A549 (cell line): ENCODE measurements around the gene CARD11. TPM values are rescaled to one million over a fixed set of nuclear protein-coding genes. Genes with fewer than 3 reads are reported as not detected.

Source experiments
- ATAC-seq, 2 experiments: fragments of 200-7000 bp in 1 of 2; fragments of >200 bp in 1 of 2; cut with Nextera tagmentation in 1 of 2; cut with Tn5 transposase in 1 of 2; 3 replicates each; pipeline versions ENCODE4 v1.8.0 to v1.9.1; 2018 to 2020; ENCODE audit warnings: mild to moderate bottlenecking in 1 of 2, moderate library complexity in 1 of 2
- CTCF ChIA-PET: fragments of 300-600 bp; sonication (Branson Sonifier 250); formaldehyde crosslinking; extraction: SDS; loops from one replicate; lab custom pipeline; 2021; ENCODE audit warnings: antibody characterized with exemption, inconsistent platforms; lab: Yijun Ruan, JAX
- POLR2A ChIA-PET: fragments of 350-600 bp; formaldehyde crosslinking; extraction: SDS; loops from one replicate; lab custom pipeline; 2021; ENCODE audit warnings: antibody characterized with exemption, inconsistent platforms; lab: Yijun Ruan, JAX
- DNase-seq, 2 experiments: peaks; one replicate each; pipeline versions ENCODE4 v3.0.0 to v3.0.0-alpha.2; 2011 to 2016; ENCODE audit warnings: low read depth in 1 of 2, low spot score in 1 of 2
- FAIRE-seq: peaks from 2 replicates; lab custom pipeline; 2011; peaks lifted over from hg19 to GRCh38; lab: Jason Lieb, UNC
- H3K27ac ChIP-seq, 2 experiments: fragments of >200 bp; sonication (Bioruptor Twin); formaldehyde crosslinking; 3 replicates each; pipeline ENCODE4 v1.5.1; 2016 to 2017
- H3K4me1 ChIP-seq: fragments of >200 bp; sonication (Bioruptor Twin); formaldehyde crosslinking; 3 replicates; pipeline ENCODE4 v1.6.1; 2016
- H3K4me2 ChIP-seq: fragments of >200 bp; sonication (Bioruptor Twin); formaldehyde crosslinking; 3 replicates; pipeline ENCODE4 v1.6.1; 2016
- H3K4me3 ChIP-seq: fragments of >200 bp; sonication (Bioruptor Twin); formaldehyde crosslinking; 3 replicates; pipeline ENCODE4 v1.5.1; 2016
- H3K9me3 ChIP-seq: fragments of >200 bp; sonication (Bioruptor Twin); formaldehyde crosslinking; 3 replicates; pipeline ENCODE4 v1.6.1; 2016
- BCL3 ChIP-seq: fragments of >200 bp; sonication (Bioruptor Twin); formaldehyde crosslinking; IDR thresholded peaks from 3 replicates; pipeline ENCODE4 v1.6.1; 2016
- BHLHE40 ChIP-seq: IDR thresholded peaks from 2 replicates; pipeline ENCODE4 v1.6.1; 2012; ENCODE audit warnings: low read depth, low read length, inconsistent platforms
- CBX2 ChIP-seq: fragments of 200-600 bp; sonication (generic); IDR thresholded peaks from 2 replicates; pipeline ENCODE4 v1.6.1; 2016; ENCODE audit warnings: low read depth, mild to moderate bottlenecking, borderline replicate concordance
- CEBPB ChIP-seq, 2 experiments: fragments of >200 bp in 1 of 2; sonication (Bioruptor Twin) in 1 of 2; formaldehyde crosslinking in 1 of 2; IDR thresholded peaks; 2 replicates each; pipeline ENCODE4 v1.6.1; 2012 to 2016
- EHMT2 ChIP-seq: fragments of 200-600 bp; sonication (generic); IDR thresholded peaks from 2 replicates; pipeline ENCODE4 v1.6.1; 2016; ENCODE audit warnings: antibody characterized with exemption, low read depth, mild to moderate bottlenecking, moderate library complexity
- FOXS1 ChIP-seq: fragments of 250-450 bp; sonication (Bioruptor Pico); IDR thresholded peaks from 2 replicates; pipeline ENCODE4 v1.5.0; 2020; ENCODE audit warnings: mild to moderate bottlenecking, moderate library complexity
- GATA3 ChIP-seq: IDR thresholded peaks from 2 replicates; pipeline ENCODE4 v1.6.1; 2012; ENCODE audit warnings: borderline replicate concordance
- HES2 ChIP-seq: fragments of >200 bp; sonication (Bioruptor Twin); formaldehyde crosslinking; IDR thresholded peaks from 2 replicates; pipeline ENCODE4 v1.6.1; 2016
- HEYL ChIP-seq: fragments of 250-450 bp; sonication (Bioruptor Pico); IDR thresholded peaks from 2 replicates; pipeline ENCODE4 v1.8.0; 2021; ENCODE audit warnings: mild to moderate bottlenecking, moderate library complexity
- HOXB5 ChIP-seq: fragments of 250-450 bp; sonication (Bioruptor Pico); IDR thresholded peaks from 2 replicates; pipeline ENCODE4 v1.5.0; 2020; ENCODE audit warnings: mild to moderate bottlenecking, moderate library complexity
- KDM1A ChIP-seq: fragments of 200-600 bp; sonication (generic); IDR thresholded peaks from 2 replicates; pipeline ENCODE4 v1.6.1; 2016; ENCODE audit warnings: low read depth, mild to moderate bottlenecking
- NFE2L2 ChIP-seq: fragments of 150-350 bp; conservative IDR thresholded peaks from 2 replicates; pipeline ENCODE4 v1.6.1; 2014; ENCODE audit warnings: low read length
- NR3C1 ChIP-seq: fragments of >200 bp; sonication (Bioruptor Twin); formaldehyde crosslinking; IDR thresholded peaks from 3 replicates; pipeline ENCODE4 v1.6.1; 2017
- PBX3 ChIP-seq: IDR thresholded peaks from 2 replicates; pipeline ENCODE4 v1.6.1; 2012
- RAD21 ChIP-seq, 2 experiments: fragments of >200 bp in 1 of 2; sonication (Bioruptor Twin) in 1 of 2; formaldehyde crosslinking in 1 of 2; IDR thresholded peaks in 1 of 2; conservative IDR thresholded peaks in 1 of 2; 2 replicates in 1 of 2; 3 replicates in 1 of 2; pipeline ENCODE4 v1.6.1; 2012 to 2018; ENCODE audit warnings: inconsistent platforms in 1 of 2
- REST ChIP-seq: fragments of 200-600 bp; sonication (generic); IDR thresholded peaks from 2 replicates; pipeline ENCODE4 v1.6.1; 2016; ENCODE audit warnings: antibody characterized with exemption, mild to moderate bottlenecking, moderate library complexity
- RNF2 ChIP-seq: fragments of 200-600 bp; sonication (generic); IDR thresholded peaks from 2 replicates; pipeline ENCODE4 v1.6.1; 2016; ENCODE audit warnings: low read depth, mild to moderate bottlenecking, antibody characterized with exemption, moderate library complexity, borderline replicate concordance
- SREBF2 ChIP-seq: fragments of 450-650 bp; IDR thresholded peaks from 2 replicates; pipeline ENCODE4 v1.6.1; 2014; ENCODE audit warnings: mild to moderate bottlenecking, moderate library complexity
- ZSCAN20 ChIP-seq: fragments of 250-450 bp; sonication (Bioruptor Pico); IDR thresholded peaks from 2 replicates; pipeline ENCODE4 v1.8.0; 2022; ENCODE audit warnings: mild to moderate bottlenecking, moderate library complexity
- WGBS: methylation state at CpG from one replicate; pipeline ENCODE4 v1.1.6; 2017; ENCODE audit errors: missing lambda C conversion rate; 5-methylcytosine and 5-hydroxymethylcytosine counted together
- polyA plus RNA-seq, 4 experiments: library from polyadenylated mRNA; depleted of rRNA in 3 of 4; stranded (reverse); fragments of >200 nt; fragmentation: RNase III in 1 of 4; extraction: RNeasy Plus Mini Kit Qiagen cat#74134 plus additional on column Dnase treatment in 1 of 4; gene quantifications; 2 replicates in 3 of 4; 3 replicates in 1 of 4; pipeline ENCODE4 v1.2.3, GENCODE V29; 2011 to 2017
- TF ChIP-seq, protein P1 (sequence below): fragments of 250-450 bp; sonication (Bioruptor Pico); IDR thresholded peaks from 2 replicates; pipeline ENCODE4 v1.5.0; 2020; ENCODE audit warnings: low read depth, mild to moderate bottlenecking, moderate library complexity
- TF ChIP-seq, protein P2 (sequence below): fragments of 450-650 bp; IDR thresholded peaks from 2 replicates; pipeline ENCODE4 v1.6.1; 2014; ENCODE audit warnings: antibody characterized with exemption
- TF ChIP-seq, protein P3 (sequence below): fragments of 150-350 bp; IDR thresholded peaks from 2 replicates; pipeline ENCODE4 v1.6.1; 2014; ENCODE audit warnings: low read depth, mild to moderate bottlenecking, low read length

CARD11 gene
- polyA plus RNA-seq, 2 of the 4 experiments (the other 2 are of a cell fraction) = 0.48 to 1.1 TPM

- Histone ChIP-seq H3K4me2 (peak overlapping the region; percentile 69; the same call in 1 of the 3 replicates), H3K4me3 (no peak overlapping the region), H3K27ac (peak overlapping the region; percentile 74 to 88; a peak in 5 of 6 replicates), H3K4me1 (peaks cover 13% of the 10 kb centered on the region), H3K9me3 (no peaks in the 10 kb centered on the region)
- no peak; a peak in 1 of 6 replicates for ATAC-seq
- ChIA-PET POLR2A (no interaction called here), CTCF (interaction anchor here (0.9 kb wide), 1 partner anchor 10 kb away, joined by 3 read pairs; no protein-coding TSS in a partner anchor)
- FAIRE-seq = no peak
- no peak for DNase-seq
- 95% methylated on average over 13 of the region's 22 CpGs for whole genome bisulfite sequencing
- TF ChIP-seq REST (no peak), RNF2 (no peak)
Observed at GRCh38 chr7:2862831-2863361, 180.8 kb downstream of the CARD11 start.

- peaks cover 13% of the 10 kb centered on the region for H3K4me1 ChIP-seq
- no peak overlapping the region for H3K4me2 ChIP-seq
- no peak for ATAC-seq
- no peak for FAIRE-seq
- TF ChIP-seq CEBPB (IDR thresholded peaks at IDR 0.05) = no peak
- TF ChIP-seq NFE2L2 = no peak
- no peak for TF ChIP-seq EHMT2
- no peak for TF ChIP-seq RAD21 (conservative IDR thresholded peaks at IDR 0.05 in 1 of 2, IDR thresholded peaks at IDR 0.05 in 1 of 2)
- TF ChIP-seq, protein P1, sequence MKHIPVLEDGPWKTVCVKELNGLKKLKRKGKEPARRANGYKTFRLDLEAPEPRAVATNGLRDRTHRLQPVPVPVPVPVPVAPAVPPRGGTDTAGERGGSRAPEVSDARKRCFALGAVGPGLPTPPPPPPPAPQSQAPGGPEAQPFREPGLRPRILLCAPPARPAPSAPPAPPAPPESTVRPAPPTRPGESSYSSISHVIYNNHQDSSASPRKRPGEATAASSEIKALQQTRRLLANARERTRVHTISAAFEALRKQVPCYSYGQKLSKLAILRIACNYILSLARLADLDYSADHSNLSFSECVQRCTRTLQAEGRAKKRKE (CRISPR knock-in tag) = no peak
- TF ChIP-seq HES2 = no peak
- TF ChIP-seq NR3C1 = no peak
- CTCF ChIA-PET = interaction anchor here (0.6 kb wide), 1 partner anchor 21 kb away, joined by 3 read pairs; no protein-coding TSS in a partner anchor
- no peaks in the 10 kb centered on the region for H3K9me3 ChIP-seq
- DNase-seq = no peak
- POLR2A ChIA-PET = no interaction called here
- WGBS = 72% methylated on average over 4 of the region's 4 CpGs
- no peak overlapping the region for H3K4me3 ChIP-seq
- no peak overlapping the region; a peak in 1 of 6 replicates for H3K27ac ChIP-seq
Observed at GRCh38 chr7:2861509-2861908, 182.2 kb downstream of the CARD11 start.

GRCh38 chr7:2860627-2861133 lies 183.0 kb downstream of the CARD11 start:
- no peak for DNase-seq
- TF ChIP-seq HES2 = no peak
- no peak for TF ChIP-seq SREBF2
- TF ChIP-seq ZSCAN20 (CRISPR knock-in tag) = no peak
- TF ChIP-seq HOXB5 = no peak
- no peak for TF ChIP-seq RAD21 (conservative IDR thresholded peaks at IDR 0.05 in 1 of 2, IDR thresholded peaks at IDR 0.05 in 1 of 2)
- TF ChIP-seq, protein P2, sequence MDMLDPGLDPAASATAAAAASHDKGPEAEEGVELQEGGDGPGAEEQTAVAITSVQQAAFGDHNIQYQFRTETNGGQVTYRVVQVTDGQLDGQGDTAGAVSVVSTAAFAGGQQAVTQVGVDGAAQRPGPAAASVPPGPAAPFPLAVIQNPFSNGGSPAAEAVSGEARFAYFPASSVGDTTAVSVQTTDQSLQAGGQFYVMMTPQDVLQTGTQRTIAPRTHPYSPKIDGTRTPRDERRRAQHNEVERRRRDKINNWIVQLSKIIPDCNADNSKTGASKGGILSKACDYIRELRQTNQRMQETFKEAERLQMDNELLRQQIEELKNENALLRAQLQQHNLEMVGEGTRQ = no peak
- TF ChIP-seq BCL3 = no peak
- no peak for TF ChIP-seq BHLHE40
- no peak for TF ChIP-seq CBX2
- no peak for TF ChIP-seq PBX3
- no peak for TF ChIP-seq FOXS1 (CRISPR knock-in tag)
- TF ChIP-seq, protein P3, sequence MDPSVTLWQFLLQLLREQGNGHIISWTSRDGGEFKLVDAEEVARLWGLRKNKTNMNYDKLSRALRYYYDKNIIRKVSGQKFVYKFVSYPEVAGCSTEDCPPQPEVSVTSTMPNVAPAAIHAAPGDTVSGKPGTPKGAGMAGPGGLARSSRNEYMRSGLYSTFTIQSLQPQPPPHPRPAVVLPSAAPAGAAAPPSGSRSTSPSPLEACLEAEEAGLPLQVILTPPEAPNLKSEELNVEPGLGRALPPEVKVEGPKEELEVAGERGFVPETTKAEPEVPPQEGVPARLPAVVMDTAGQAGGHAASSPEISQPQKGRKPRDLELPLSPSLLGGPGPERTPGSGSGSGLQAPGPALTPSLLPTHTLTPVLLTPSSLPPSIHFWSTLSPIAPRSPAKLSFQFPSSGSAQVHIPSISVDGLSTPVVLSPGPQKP = no peak
- no peak for TF ChIP-seq GATA3
- no peak for TF ChIP-seq NR3C1
- TF ChIP-seq HEYL (CRISPR knock-in tag) = no peak
- no peak for TF ChIP-seq KDM1A

More at GRCh38 chr7:2860627-2861133, 183.0 kb downstream of the CARD11 start:
- 72% methylated on average over 14 of the region's 14 CpGs for WGBS
- Histone ChIP-seq H3K4me1 (peaks cover 13% of the 10 kb centered on the region), H3K27ac (no peak overlapping the region), H3K4me2 (no peak overlapping the region), H3K9me3 (no peaks in the 10 kb centered on the region), H3K4me3 (no peak overlapping the region)
- CTCF ChIA-PET = interaction anchor here (1.0 kb wide), 1 partner anchor 180 kb away, joined by 3 read pairs; no protein-coding TSS in a partner anchor
- POLR2A ChIA-PET = no interaction called here
- FAIRE-seq = no peak
- ATAC-seq = no peak
